ENCODE measurements around the gene SBDS.
"Not testable (repeated sequence)": the region's sequence is repeated elsewhere in the genome, so short reads cannot be mapped to it uniquely, and the experiment has no call there.

The SBDS gene

GRCh38 chr7:66995050-66995776 lies at the start of gene SBDS:
TSS of gene SBDS (minus strand) at chr7:66995586. CDS start at chr7:66995417, 169 bp downstream.
- peak; percentile 97 for FAIRE-seq

- FAIRE-seq, result not testable (repeated sequence)
Measured at GRCh38 chr7:67043559-67043930, 48.2 kb upstream of the SBDS start.

GRCh38 chr7:67042781-67043558 lies 47.6 kb upstream of the SBDS start:
- peak; percentile 89 for FAIRE-seq

- FAIRE-seq, result peak; percentile 99
Measured at GRCh38 chr7:67040832-67041231, 45.4 kb upstream of the SBDS start.

GRCh38 chr7:67036432-67037395 lies 41.3 kb upstream of the SBDS start:
- FAIRE-seq, result not testable (repeated sequence)

GRCh38 chr7:67033251-67033650 lies 37.9 kb upstream of the SBDS start:
- no peak for FAIRE-seq

- not testable (repeated sequence) for FAIRE-seq
Measured at GRCh38 chr7:67031685-67032084, 36.3 kb upstream of the SBDS start.

- not testable (repeated sequence) for FAIRE-seq
Measured at GRCh38 chr7:67025459-67025858, 30.1 kb upstream of the SBDS start.

GRCh38 chr7:67022511-67022910 lies 27.1 kb upstream of the SBDS start:
- FAIRE-seq, result no peak

- no peak for FAIRE-seq
Measured at GRCh38 chr7:67021260-67021659, 25.9 kb upstream of the SBDS start.

- FAIRE-seq, result peak; percentile 27
Measured at GRCh38 chr7:67019562-67020390, 24.4 kb upstream of the SBDS start.

GRCh38 chr7:67018940-67019339 lies 23.6 kb upstream of the SBDS start:
- FAIRE-seq, result no peak

- not testable (repeated sequence) for FAIRE-seq
Measured at GRCh38 chr7:67017971-67018370, 22.6 kb upstream of the SBDS start.

GRCh38 chr7:67014076-67014622 lies 18.8 kb upstream of the SBDS start:
- not testable (repeated sequence) for FAIRE-seq

GRCh38 chr7:67009677-67010076 lies 14.3 kb upstream of the SBDS start:
- FAIRE-seq, result not testable (repeated sequence)

GRCh38 chr7:67008260-67008659 lies 12.9 kb upstream of the SBDS start:
- no peak for FAIRE-seq

- no peak for FAIRE-seq
Measured at GRCh38 chr7:67006965-67007364, 11.6 kb upstream of the SBDS start.

GRCh38 chr7:67004145-67004544 lies 8.8 kb upstream of the SBDS start:
- not testable (repeated sequence) for FAIRE-seq

GRCh38 chr7:67000601-67001258 lies 5.3 kb upstream of the SBDS start:
- peak; percentile 100 for FAIRE-seq

GRCh38 chr7:66996444-66997191 lies 1.2 kb upstream of the SBDS start, which contains the start of gene TYW1:
TSS of gene TYW1 (plus strand) at chr7:66996833. CDS start at chr7:66996979, 146 bp downstream.
- FAIRE-seq, result peak; percentile 47

All from islet of Langerhans (tissue), 1 donor.